CD4-positive, alpha-beta T cell (primary cell): ENCODE results near the gene TCHH. TPM values are rescaled to one million over a fixed set of nuclear protein-coding genes. Genes with fewer than 3 reads are reported as not detected.

ENCODE experiments used
- ATAC-seq: fragments of 200-7000 bp; cut with Tn5 transposase; one replicate; pipeline ENCODE4 v1.10.0; 2022; ENCODE audit warnings: mild to moderate bottlenecking; ENCODE audit not compliant: poor library complexity
- CTCF ChIA-PET: fragments of 350-600 bp; sonication (Branson Sonifier 250); formaldehyde crosslinking; loops from one replicate; lab custom pipeline; 2021; ENCODE audit warnings: antibody characterized with exemption, inconsistent platforms; lab: Charles Lee
- POLR2A ChIA-PET: fragments of 350-600 bp; sonication (Branson Sonifier 250); formaldehyde crosslinking; loops from one replicate; lab custom pipeline; 2021; ENCODE audit warnings: antibody characterized with exemption, inconsistent platforms; lab: Charles Lee
- DNase-seq, 14 experiments: peaks; one replicate each; pipeline ENCODE4 v3.0.0-alpha.2; 2013 to 2020; ENCODE audit warnings: mixed read lengths in 2 of 14
- H3K27ac ChIP-seq, 2 donors: one replicate each; pipeline versions ENCODE4 v1.5.1 to v1.7.0; 2013; ENCODE audit warnings: low read length in 2 of 2, low read depth in 1 of 2, mild to moderate bottlenecking in 1 of 2
- H3K27me3 ChIP-seq, 2 experiments: 1 replicate in 1 of 2; 2 replicates in 1 of 2; pipeline versions ENCODE4 v1.6.1 to v1.7.0; 2013; ENCODE audit warnings: low read length in 2 of 2, control low read depth in 1 of 2, mild to moderate bottlenecking in 1 of 2, moderate library complexity in 1 of 2; ENCODE audit not compliant: insufficient read depth in 2 of 2, control insufficient read depth in 1 of 2
- H3K36me3 ChIP-seq: one replicate; pipeline ENCODE4 v1.6.1; 2013; ENCODE audit warnings: low read length, control low read depth; ENCODE audit not compliant: insufficient read depth
- H3K4me1 ChIP-seq: one replicate; pipeline ENCODE4 v1.6.1; 2013; ENCODE audit warnings: low read length, control low read depth; ENCODE audit not compliant: insufficient read depth
- H3K4me3 ChIP-seq: one replicate; pipeline ENCODE4 v1.5.1; 2013; ENCODE audit warnings: mild to moderate bottlenecking, low read length, moderate library complexity
- H3K9me3 ChIP-seq, 2 experiments: 1 replicate in 1 of 2; 2 replicates in 1 of 2; pipeline versions ENCODE4 v1.6.1 to v1.7.0; 2013; ENCODE audit warnings: low read length in 2 of 2, mild to moderate bottlenecking in 2 of 2, control low read depth in 1 of 2, moderate library complexity in 1 of 2; ENCODE audit not compliant: control insufficient read depth in 1 of 2, insufficient read depth in 1 of 2
- H3K27ac Mint-ChIP-seq: one replicate; pipeline ENCODE4 v1.8.0; 2020; ENCODE audit warnings: mixed read lengths
- H3K27me3 Mint-ChIP-seq: one replicate; pipeline ENCODE4 v1.8.0; 2021; ENCODE audit warnings: mixed read lengths
- H3K36me3 Mint-ChIP-seq: one replicate; pipeline ENCODE4 v1.8.0; 2021; ENCODE audit warnings: low read depth, mixed read lengths
- H3K4me1 Mint-ChIP-seq: one replicate; pipeline ENCODE4 v1.8.0; 2021; ENCODE audit warnings: low read depth, mixed read lengths
- H3K4me3 Mint-ChIP-seq: one replicate; pipeline ENCODE4 v1.8.0; 2020; ENCODE audit warnings: mild to moderate bottlenecking, mixed read lengths
- H3K9me3 Mint-ChIP-seq: one replicate; pipeline ENCODE4 v1.8.0; 2020; ENCODE audit warnings: mixed read lengths
- intact Hi-C, 2 experiments: fragments of 100-400 bp; cut with DNase I in 1 of 2; cut with micrococcal nuclease in 1 of 2; formaldehyde crosslinking; loops; one replicate each; pipeline versions ENCODE4 v1.15.1 to v1.9.0; 2023 to 2025; cut with DNase I, micrococcal nuclease
- total RNA-seq, 174 experiments: library from RNA in 2 of 174; stranded (reverse) in 2 of 174; gene quantifications; one replicate each; pipeline ENCODE4 v1.2.3 and lab custom pipeline; 2021 to 2026
- TF ChIP-seq, protein P1 (sequence below): fragments of 200-600 bp; IDR thresholded peaks from one replicate; pipeline ENCODE4 v1.8.0; 2022; ENCODE audit warnings: antibody characterized with exemption, mild to moderate bottlenecking

TCHH gene
- total RNA-seq, 2 experiments from 2014 or later, result not detected

DNA sequence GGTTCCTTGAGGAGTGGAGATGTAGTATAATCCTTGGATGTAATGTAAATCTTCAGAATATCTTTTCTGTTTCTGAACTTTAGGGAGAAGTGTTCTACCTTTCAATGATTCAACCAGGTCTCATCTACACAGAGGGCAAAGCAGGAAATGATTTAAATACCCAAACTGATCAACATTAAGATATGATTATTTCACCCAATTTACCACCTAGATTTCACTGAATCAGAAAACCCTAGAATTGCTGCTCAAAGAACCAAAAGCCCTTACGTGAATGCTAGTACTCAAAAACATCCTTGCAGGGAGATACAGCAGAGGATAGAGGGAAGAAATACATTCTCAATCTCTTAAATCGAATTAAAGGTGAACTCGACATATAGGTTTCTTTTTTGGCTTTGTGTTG, 38.8 kb upstream of the TCHH start:
- TF ChIP-seq, protein P1, sequence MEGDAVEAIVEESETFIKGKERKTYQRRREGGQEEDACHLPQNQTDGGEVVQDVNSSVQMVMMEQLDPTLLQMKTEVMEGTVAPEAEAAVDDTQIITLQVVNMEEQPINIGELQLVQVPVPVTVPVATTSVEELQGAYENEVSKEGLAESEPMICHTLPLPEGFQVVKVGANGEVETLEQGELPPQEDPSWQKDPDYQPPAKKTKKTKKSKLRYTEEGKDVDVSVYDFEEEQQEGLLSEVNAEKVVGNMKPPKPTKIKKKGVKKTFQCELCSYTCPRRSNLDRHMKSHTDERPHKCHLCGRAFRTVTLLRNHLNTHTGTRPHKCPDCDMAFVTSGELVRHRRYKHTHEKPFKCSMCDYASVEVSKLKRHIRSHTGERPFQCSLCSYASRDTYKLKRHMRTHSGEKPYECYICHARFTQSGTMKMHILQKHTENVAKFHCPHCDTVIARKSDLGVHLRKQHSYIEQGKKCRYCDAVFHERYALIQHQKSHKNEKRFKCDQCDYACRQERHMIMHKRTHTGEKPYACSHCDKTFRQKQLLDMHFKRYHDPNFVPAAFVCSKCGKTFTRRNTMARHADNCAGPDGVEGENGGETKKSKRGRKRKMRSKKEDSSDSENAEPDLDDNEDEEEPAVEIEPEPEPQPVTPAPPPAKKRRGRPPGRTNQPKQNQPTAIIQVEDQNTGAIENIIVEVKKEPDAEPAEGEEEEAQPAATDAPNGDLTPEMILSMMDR, result no peak
- peaks cover 7% of the 10 kb centered on the region for H3K4me1 ChIP-seq
- CTCF ChIA-PET, result no interaction called here
- POLR2A ChIA-PET, result no interaction called here
- ATAC-seq, result no peak
- no peak for DNase-seq
- peaks cover 9% of the 10 kb centered on the region for H3K27me3 Mint-ChIP-seq
- H3K27ac ChIP-seq, result no peak overlapping the region
- no peak overlapping the region for H3K27ac Mint-ChIP-seq
- H3K4me1 Mint-ChIP-seq, result no peaks in the 10 kb centered on the region
- intact Hi-C loops, result no loop called here
- no peaks in the 10 kb centered on the region for H3K9me3 Mint-ChIP-seq
- no peak overlapping the region for H3K4me3 ChIP-seq
- no peaks in the 10 kb centered on the region for H3K36me3 Mint-ChIP-seq
- peaks cover 0 to under 1% of the 10 kb centered on the region in 2 experiments for H3K9me3 ChIP-seq
- no peak overlapping the region for H3K4me3 Mint-ChIP-seq
- H3K36me3 ChIP-seq, result no peaks in the 10 kb centered on the region
- no peaks in the 10 kb centered on the region for H3K27me3 ChIP-seq

GRCh38 chr1:152151646-152152045, 36.4 kb upstream of the TCHH start:
- intact Hi-C loops, result no loop called here
- CTCF ChIA-PET, result no interaction called here
- Mint-ChIP-seq H3K4me1 (no peaks in the 10 kb centered on the region), H3K4me3 (no peak overlapping the region), H3K36me3 (no peaks in the 10 kb centered on the region), H3K9me3 (peaks cover 3% of the 10 kb centered on the region), H3K27me3 (peaks cover 9% of the 10 kb centered on the region), H3K27ac (no peak overlapping the region)
- TF ChIP-seq, protein P1, result no peak
- Histone ChIP-seq H3K27ac (no peak overlapping the region), H3K27me3 (no peaks in the 10 kb centered on the region), H3K9me3 (peaks cover 13 to 16% of the 10 kb centered on the region in 2 experiments), H3K36me3 (no peaks in the 10 kb centered on the region), H3K4me1 (peaks cover 7% of the 10 kb centered on the region), H3K4me3 (no peak overlapping the region)
- POLR2A ChIA-PET, result no interaction called here
- DNase-seq, result no peak
- no peak for ATAC-seq

GRCh38 chr1:152148981-152149380, 33.7 kb upstream of the TCHH start:
- Histone ChIP-seq H3K27ac (no peak overlapping the region), H3K9me3 (peaks cover 16 to 21% of the 10 kb centered on the region in 2 experiments), H3K4me1 (no peaks in the 10 kb centered on the region), H3K36me3 (no peaks in the 10 kb centered on the region), H3K4me3 (no peak overlapping the region), H3K27me3 (no peaks in the 10 kb centered on the region)
- TF ChIP-seq, protein P1, result no peak
- no peaks in the 10 kb centered on the region for H3K36me3 Mint-ChIP-seq
- no peaks in the 10 kb centered on the region for H3K4me1 Mint-ChIP-seq
- H3K27me3 Mint-ChIP-seq, result peaks cover 20% of the 10 kb centered on the region
- H3K4me3 Mint-ChIP-seq, result no peak overlapping the region
- ChIA-PET CTCF (interaction anchor here (0.9 kb wide), 1 partner anchor 14 kb away, joined by 3 read pairs; no protein-coding TSS in a partner anchor), POLR2A (no interaction called here)
- peaks cover 6% of the 10 kb centered on the region for H3K9me3 Mint-ChIP-seq
- DNase-seq (no peak), ATAC-seq (no peak)
- H3K27ac Mint-ChIP-seq, result no peak overlapping the region
- intact Hi-C loops, result no loop called here
